K562 (cell line): ENCODE results near the gene PARP9. TPM values are rescaled to one million over a fixed set of nuclear protein-coding genes. Genes with fewer than 3 reads are reported as not detected.
"Not testable (repeated sequence)": the region's sequence is repeated elsewhere in the genome, so short reads cannot be mapped to it uniquely, and the experiment has no call there.

Experiments used
- ATAC-seq: fragments of 200-7000 bp; cut with Tn5 transposase; 3 replicates; pipeline ENCODE4 v1.9.1; 2020; ENCODE audit warnings: moderate library complexity
- BruUV-seq: library from RNA; stranded (reverse); fragments of 400-500 nt; replicated peaks from 2 replicates; lab custom pipeline; 2021; lab: Mats Ljungman, UMichigan
- CTCF ChIA-PET: fragments of 300-600 bp; formaldehyde crosslinking; extraction: SDS; loops from one replicate; lab custom pipeline; 2021; ENCODE audit warnings: low intra/inter-chr PET ratio; lab: Yijun Ruan, JAX
- POLR2A ChIA-PET: fragments of 300-600, 350-650 bp; sonication (Branson Sonifier 250); formaldehyde crosslinking; extraction: SDS; loops from one replicate; lab custom pipeline; 2021; ENCODE audit warnings: antibody characterized with exemption, inconsistent platforms; lab: Yijun Ruan, JAX
- DNase-seq, 4 experiments: peaks; one replicate each; pipeline versions ENCODE4 v3.0.0 to v3.0.0-alpha.2; 2011 to 2018; ENCODE audit warnings: low spot score in 3 of 4, mixed read lengths in 3 of 4; ENCODE audit errors: extremely low read depth in 1 of 4
- FAIRE-seq: peaks from 2 replicates; lab custom pipeline; 2011; peaks lifted over from hg19 to GRCh38; lab: Jason Lieb, UNC
- H2AFZ ChIP-seq: 2 replicates; pipeline ENCODE4 v1.6.0; 2011; ENCODE audit warnings: low read depth, low read length, control low read depth, inconsistent platforms
- H3K27ac ChIP-seq: fragments of 200-600 bp; 3 replicates; pipeline ENCODE4 v1.8.0; 2011; ENCODE audit warnings: low read depth, mild to moderate bottlenecking, control low read depth, inconsistent platforms, low read length, moderate library complexity, mixed read lengths; ENCODE audit errors: extremely low read depth
- H3K27me3 ChIP-seq, 2 experiments: fragments of 300-600 bp in 1 of 2; 2 replicates in 1 of 2; 3 replicates in 1 of 2; pipeline versions ENCODE4 v1.6.0 to v1.8.0; 2011; ENCODE audit warnings: inconsistent platforms in 2 of 2, low read length in 2 of 2, mild to moderate bottlenecking in 1 of 2, mixed read lengths in 1 of 2, moderate library complexity in 1 of 2; ENCODE audit not compliant: control insufficient read depth in 2 of 2, insufficient read depth in 2 of 2
- H3K36me3 ChIP-seq: fragments of 300-600 bp; 3 replicates; pipeline ENCODE4 v1.8.0; 2011; ENCODE audit warnings: mild to moderate bottlenecking, low read length, inconsistent platforms; ENCODE audit not compliant: control insufficient read depth, insufficient read depth
- H3K4me1 ChIP-seq, 2 experiments: fragments of 200-600 bp in 1 of 2; replicated peaks in 1 of 2; 2 replicates in 1 of 2; 3 replicates in 1 of 2; pipeline versions ENCODE4 v1.5.1 to v1.8.0; 2011; ENCODE audit warnings: inconsistent platforms in 2 of 2, low read length in 2 of 2, mild to moderate bottlenecking in 1 of 2, mixed read lengths in 1 of 2, moderate library complexity in 1 of 2; ENCODE audit not compliant: control insufficient read depth in 2 of 2, insufficient read depth in 2 of 2
- H3K4me2 ChIP-seq: 2 replicates; pipeline ENCODE4 v1.6.1; 2011; ENCODE audit warnings: low read length, control low read depth, inconsistent platforms, mixed read lengths; ENCODE audit not compliant: insufficient read depth
- H3K4me3 ChIP-seq: fragments of 200-600 bp; sonication (generic), shearing (Covaris generic); 2 replicates; pipeline ENCODE4 v1.5.1; 2016; ENCODE audit warnings: control low read depth, inconsistent platforms
- H3K79me2 ChIP-seq: fragments of 200-600 bp; 3 replicates; pipeline ENCODE4 v1.8.0; 2011; ENCODE audit warnings: low read length, inconsistent platforms; ENCODE audit not compliant: control insufficient read depth, insufficient read depth
- H3K9ac ChIP-seq, 2 experiments: 2 replicates each; pipeline versions ENCODE4 v1.6.0 to v1.6.1; 2011; ENCODE audit warnings: low read depth in 2 of 2, low read length in 2 of 2, control low read depth in 1 of 2, inconsistent platforms in 1 of 2, mild to moderate bottlenecking in 1 of 2, mixed read lengths in 1 of 2; ENCODE audit not compliant: insufficient read depth in 1 of 2
- H3K9me1 ChIP-seq: one replicate; pipeline ENCODE4 v1.6.0; 2011; ENCODE audit warnings: inconsistent platforms, mild to moderate bottlenecking, low read length, moderate library complexity; ENCODE audit not compliant: control insufficient read depth, insufficient read depth
- H3K9me3 ChIP-seq: replicated peaks from 2 replicates; pipeline ENCODE4 v1.5.1; 2011; ENCODE audit warnings: low read depth, low read length, inconsistent platforms; ENCODE audit not compliant: control insufficient read depth, insufficient read depth
- H4K20me1 ChIP-seq: replicated peaks from 2 replicates; pipeline ENCODE4 v1.6.1; 2011; ENCODE audit warnings: low read length, inconsistent platforms, mixed read lengths; ENCODE audit not compliant: control insufficient read depth, insufficient read depth
- E2F3 ChIP-seq: fragments of 250-450 bp; sonication (Bioruptor Pico); IDR thresholded peaks from 2 replicates; pipeline ENCODE4 v1.4.0; 2020; ENCODE audit warnings: mild to moderate bottlenecking
- ETV6 ChIP-seq, 3 experiments: fragments of 150-350 bp in 1 of 3; sonication (generic) in 1 of 3; formaldehyde crosslinking in 1 of 3; IDR thresholded peaks; 2 replicates each; pipeline versions ENCODE4 v1.6.1 to v1.8.0; 2014 to 2022; ENCODE audit warnings: borderline replicate concordance in 2 of 3, low read depth in 2 of 3, antibody characterized with exemption in 1 of 3, low read length in 1 of 3, mild to moderate bottlenecking in 1 of 3, missing genetic modification reagents in 1 of 3
- NELFE ChIP-seq: IDR thresholded peaks from 2 replicates; pipeline ENCODE4 v1.6.1; 2011; ENCODE audit warnings: mild to moderate bottlenecking; ENCODE audit not compliant: insufficient read depth, insufficient read length
- XRCC3 ChIP-seq: fragments of 450-650 bp; IDR thresholded peaks from 2 replicates; pipeline ENCODE4 v1.6.1; 2017; ENCODE audit warnings: mild to moderate bottlenecking, moderate library complexity
- ZNF79 ChIP-seq: fragments of 250-450 bp; sonication (Bioruptor Pico); IDR thresholded peaks from 2 replicates; pipeline ENCODE4 v1.4.0; 2020; ENCODE audit warnings: low read depth, mild to moderate bottlenecking, moderate library complexity
- WGBS: fragments of 100-300 bp; shearing (Covaris generic); methylation state at CpG from one replicate; pipeline ENCODE4 v1.1.6; 2016; ENCODE audit warnings: low coverage, mixed read lengths; ENCODE audit not compliant: insufficient coverage; ENCODE audit errors: missing lambda C conversion rate; 5-methylcytosine and 5-hydroxymethylcytosine counted together
- in situ Hi-C: fragments of 300-500 bp; cut with MboI; formaldehyde crosslinking; loops from 4 replicates; pipeline ENCODE4 v1.15.0; 2018; ENCODE audit warnings: inconsistent platforms, mixed read lengths
- intact Hi-C: fragments of 100-400 bp; cut with micrococcal nuclease; formaldehyde crosslinking; loops from 2 replicates; pipeline ENCODE4 v1.14.2; 2022
- polyA plus RNA-seq, 8 experiments: library from polyadenylated mRNA; depleted of rRNA in 4 of 8; stranded (reverse) in 5 of 8; unstranded in 3 of 8; fragments of >200 nt; fragmentation: Nextera tagmentation in 2 of 8; fragmentation: Illumina TruSeq in 1 of 8; extraction: Ambion mirVana in 2 of 8; extraction: Trizol in 1 of 8; gene quantifications; 2 replicates each; pipeline versions ENCODE4 v1.2.1 to v1.2.3, GENCODE V29; 2011 to 2014; ENCODE audit warnings: inconsistent platforms in 1 of 8, missing spikeins in 1 of 8
- total RNA-seq, 7 experiments: library from RNA; depleted of rRNA in 6 of 7; stranded (reverse); fragments of >200 nt in 6 of 7; fragmentation: Illumina TruSeq in 2 of 7; extraction: Trizol in 2 of 7; gene quantifications; 2 replicates each; pipeline versions ENCODE4 v1.2.1 to v1.2.3, GENCODE V29; 2011 to 2021; ENCODE audit warnings: low replicate concordance in 1 of 7

Gene PARP9
- total and polyA plus RNA-seq, 9 of the 15 experiments (the other 6 are each of a cell fraction or from before 2014, with no cell fraction given): 2.1 to 4.8 (median 3.4) TPM

GRCh38 chr3:122568755-122569154 is 4.7 kb upstream of the PARP9 start (continued):
- TF ChIP-seq ETV6 (IDR thresholded peaks at IDR 0.05; ENCODE audit: borderline replicate concordance in 1 of 2, low read depth in 2 of 2, low read length in 1 of 2) (no peak), ETV6 (CRISPR knock-in tag; IDR thresholded peaks at IDR 0.05; ENCODE audit: borderline replicate concordance) (no peak), ZNF79 (CRISPR knock-in tag) (no peak), NELFE (no peak), XRCC3 (no peak), E2F3 (CRISPR knock-in tag) (no peak)
- TF ChIP-seq, all 486 proteins: peak for 0

GRCh38 chr3:122568131-122568530 is 4.0 kb upstream of the PARP9 start:
- H3K4me3 ChIP-seq, CTCF ChIA-PET, H3K4me1 ChIP-seq, H2AFZ ChIP-seq, in situ Hi-C loops, H3K27ac ChIP-seq, H3K9me3 ChIP-seq, H3K4me2 ChIP-seq, H3K9ac ChIP-seq, H3K9me1 ChIP-seq, H3K27me3 ChIP-seq, DNase-seq, ATAC-seq, BruUV-seq, FAIRE-seq, H4K20me1 ChIP-seq: not testable (repeated sequence)
- Histone ChIP-seq H3K36me3 (peaks cover 17% of the 10 kb centered on the region; the same call in 2 of the 3 replicates), H3K79me2 (peaks cover 10% of the 10 kb centered on the region; the same call in 2 of the 3 replicates)
- POLR2A ChIA-PET: interaction anchor here (1.5 kb wide), 1 partner anchor 21 kb away, joined by 3 read pairs; no protein-coding TSS in a partner anchor
- no CpG with 5 or more reads among the region's 7 CpGs for WGBS
- intact Hi-C loops: loop anchor here (10.0 kb wide), 3 partner anchors 113 to 457 kb away; partner anchors contain the start of gene SEMA5B
